ENCODE measurements around the gene TREML2.

TREML2 gene

GRCh38 chr6:41186031-41186562, 14.9 kb downstream of the TREML2 start:
- no peaks in the 10 kb centered on the region for H3K4me1 Mint-ChIP-seq
- H3K27ac Mint-ChIP-seq, result no peak overlapping the region
- H3K27me3 Mint-ChIP-seq (ENCODE audit: low read depth), result peaks cover 5% of the 10 kb centered on the region
- TF ChIP-seq CTCF (IDR thresholded peaks at IDR 0.05; ENCODE audit: unreplicated experiment in 3 of 3), result no peak
- H3K9me3 Mint-ChIP-seq, result peaks cover 4% of the 10 kb centered on the region
- no peak overlapping the region for H3K4me3 Mint-ChIP-seq
- H3K36me3 Mint-ChIP-seq (ENCODE audit: low read depth), result no peaks in the 10 kb centered on the region

- TF ChIP-seq CTCF (IDR thresholded peaks at IDR 0.05; ENCODE audit: unreplicated experiment in 3 of 3), result no peak
- no peak overlapping the region for H3K4me3 Mint-ChIP-seq
- H3K27ac Mint-ChIP-seq, result no peak overlapping the region
- peaks cover 7% of the 10 kb centered on the region for H3K27me3 Mint-ChIP-seq (ENCODE audit: low read depth)
- no peaks in the 10 kb centered on the region for H3K4me1 Mint-ChIP-seq
- H3K9me3 Mint-ChIP-seq, result peaks cover 4% of the 10 kb centered on the region
- no peaks in the 10 kb centered on the region for H3K36me3 Mint-ChIP-seq (ENCODE audit: low read depth)
Observed at GRCh38 chr6:41184761-41185160, 16.2 kb downstream of the TREML2 start.

GRCh38 chr6:41182069-41183034, 18.6 kb downstream of the TREML2 start:
- Mint-ChIP-seq H3K36me3 (ENCODE audit: low read depth) (no peaks in the 10 kb centered on the region), H3K4me3 (no peak overlapping the region), H3K27me3 (ENCODE audit: low read depth) (peaks cover 5% of the 10 kb centered on the region), H3K27ac (no peak overlapping the region), H3K4me1 (no peaks in the 10 kb centered on the region), H3K9me3 (no peaks in the 10 kb centered on the region)
- TF ChIP-seq CTCF (IDR thresholded peaks at IDR 0.05; ENCODE audit: unreplicated experiment in 3 of 3), result peak; percentile 44 to 58 (median 48)

DNA sequence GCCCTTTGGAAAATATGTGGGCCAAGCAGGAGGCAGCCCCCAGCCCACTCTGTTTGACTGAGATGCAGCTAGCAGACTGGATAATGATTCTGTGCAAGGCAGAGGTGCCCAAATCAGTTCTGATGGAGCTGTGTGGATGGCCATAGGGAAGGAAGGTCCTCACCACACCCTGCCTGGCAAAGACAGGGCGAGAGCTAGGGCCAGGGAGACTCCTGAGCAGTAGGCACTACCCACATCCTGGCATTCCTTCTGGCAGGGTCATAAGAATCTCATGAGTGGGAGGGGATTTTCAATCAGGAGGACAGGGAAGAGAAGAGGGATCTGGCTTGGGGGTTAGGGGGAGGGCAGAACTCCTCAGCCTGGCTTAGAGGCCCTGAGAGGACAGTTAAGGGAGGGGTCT, 19.4 kb downstream of the TREML2 start:
- no peak overlapping the region for H3K27ac Mint-ChIP-seq
- no peak overlapping the region for H3K4me3 Mint-ChIP-seq
- no peak for TF ChIP-seq CTCF (IDR thresholded peaks at IDR 0.05; ENCODE audit: unreplicated experiment in 3 of 3)
- H3K27me3 Mint-ChIP-seq (ENCODE audit: low read depth), result peaks cover 10% of the 10 kb centered on the region
- no peaks in the 10 kb centered on the region for H3K4me1 Mint-ChIP-seq
- H3K9me3 Mint-ChIP-seq, result no peaks in the 10 kb centered on the region
- no peaks in the 10 kb centered on the region for H3K36me3 Mint-ChIP-seq (ENCODE audit: low read depth)

DNA sequence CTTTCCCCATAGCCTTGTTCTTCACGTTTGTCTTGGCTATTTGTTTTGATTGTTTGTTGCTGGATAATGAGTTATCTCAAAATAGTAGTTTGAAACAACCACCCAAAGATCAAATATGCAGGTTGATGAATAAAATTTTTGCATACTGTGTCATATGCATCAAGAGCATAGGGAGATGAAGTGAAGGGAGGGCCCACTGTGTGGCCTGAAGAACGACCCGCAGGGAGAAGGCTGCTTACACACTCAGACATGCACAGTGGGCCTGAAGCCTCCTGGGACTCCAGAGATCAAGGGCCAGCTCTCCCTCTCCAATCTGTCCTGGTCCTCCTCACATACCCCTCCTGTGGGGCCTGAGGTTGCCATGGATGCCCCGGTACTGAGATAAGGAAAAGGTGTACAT, 21.8 kb downstream of the TREML2 start:
- no peaks in the 10 kb centered on the region for H3K9me3 Mint-ChIP-seq
- TF ChIP-seq CTCF (IDR thresholded peaks at IDR 0.05; ENCODE audit: unreplicated experiment in 3 of 3), result no peak
- no peak overlapping the region for H3K27ac Mint-ChIP-seq
- no peaks in the 10 kb centered on the region for H3K36me3 Mint-ChIP-seq (ENCODE audit: low read depth)
- H3K27me3 Mint-ChIP-seq (ENCODE audit: low read depth), result peaks cover 18% of the 10 kb centered on the region
- no peaks in the 10 kb centered on the region for H3K4me1 Mint-ChIP-seq
- no peak overlapping the region for H3K4me3 Mint-ChIP-seq

Data from nephron (organoid).